Left lung (tissue), 10 donors: ENCODE measurements around the gene SLF1. TPM values are rescaled to one million over a fixed set of nuclear protein-coding genes. Genes with fewer than 3 reads are reported as not detected.

Experiments used
- ATAC-seq: fragments of 200-7000 bp; cut with Tn5 transposase; one replicate; pipeline ENCODE4 v1.9.1; 2020; ENCODE audit warnings: moderate library complexity
- DNase-seq, 4 donors: peaks; one replicate each; pipeline ENCODE4 v3.0.0-alpha.2; 2013 to 2020
- H3K27ac ChIP-seq, 2 donors: fragments of 200-600 bp; sonication (generic) in 1 of 2; one replicate each; pipeline versions ENCODE4 v1.5.0 to v1.8.0; 2020 to 2021
- H3K27me3 ChIP-seq, 2 donors: fragments of 200-600 bp; sonication (generic) in 1 of 2; one replicate each; pipeline versions ENCODE4 v1.5.0 to v1.8.0; 2020 to 2021
- H3K36me3 ChIP-seq, 2 donors: fragments of 200-600 bp; sonication (generic) in 1 of 2; one replicate each; pipeline versions ENCODE4 v1.5.0 to v1.8.0; 2020 to 2021
- H3K4me1 ChIP-seq, 2 donors: fragments of 200-600 bp; one replicate each; pipeline ENCODE4 v1.8.0; 2021
- H3K4me3 ChIP-seq, 2 donors: fragments of 200-600 bp; sonication (generic) in 1 of 2; one replicate each; pipeline versions ENCODE4 v1.5.0 to v1.8.0; 2020 to 2021; ENCODE audit warnings: mild to moderate bottlenecking in 1 of 2
- H3K9me3 ChIP-seq, 2 donors: fragments of 200-600 bp; sonication (generic) in 1 of 2; one replicate each; pipeline versions ENCODE4 v1.5.0 to v1.8.0; 2020 to 2021
- intact Hi-C, 2 donors: fragments of 100-400 bp; cut with DNase I; formaldehyde crosslinking; loops; one replicate each; pipeline versions ENCODE4 v1.11.2 to v1.14.2; 2022
- polyA plus RNA-seq, 6 donors: library from polyadenylated mRNA; unstranded; fragments of 120-200 nt; gene quantifications; one replicate each; pipeline ENCODE4 v1.2.1, GENCODE V29; 2013; ENCODE audit not compliant: insufficient read length in 6 of 6
- total RNA-seq, 2 donors: library from RNA; stranded (reverse); fragmentation: NEBNext Ultra II Directional; extraction: Animal tissue kit (Norgen Biotek cat#: 25700); gene quantifications; one replicate each; pipeline ENCODE4 v1.2.1, GENCODE V29; 2021
- TF ChIP-seq, protein P1 (sequence below), 2 donors: fragments of 200-600 bp; sonication (generic) in 1 of 2; IDR thresholded peaks; one replicate each; pipeline versions ENCODE4 v1.5.0 to v1.8.0; 2021; ENCODE audit warnings: antibody characterized with exemption in 2 of 2
- donor health status: DM: no; HTN: yes; CAD: no.
- donor health status: DM: no; HTN: no; CAD: no.

The SLF1 gene
- total and polyA plus RNA-seq, 8 donors = 5.7 to 22.0 (median 17.8) TPM

DNA sequence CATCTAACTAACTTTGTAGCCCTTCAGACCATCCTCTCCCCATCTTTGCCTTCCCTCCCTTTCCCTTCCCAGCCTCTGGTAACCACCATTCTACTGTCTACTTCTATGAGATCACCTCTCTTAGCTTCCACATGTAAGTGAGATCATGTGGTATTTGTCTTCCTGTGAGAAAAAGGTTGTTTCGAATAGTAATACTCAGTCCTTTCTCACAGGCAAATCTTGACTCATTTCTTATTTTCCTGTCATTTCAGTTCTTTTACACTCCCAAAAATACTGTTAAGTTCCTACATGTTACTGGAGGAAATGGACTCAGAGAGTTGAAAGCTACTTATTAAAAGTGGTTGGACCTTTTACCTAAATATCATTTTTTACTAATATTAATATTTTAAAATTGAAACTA is 82.1 kb downstream of the SLF1 start:
- Histone ChIP-seq H3K27ac (no peak overlapping the region), H3K27me3 (no peaks in the 10 kb centered on the region), H3K36me3 (no peaks in the 10 kb centered on the region), H3K4me3 (no peak overlapping the region), H3K9me3 (no peaks in the 10 kb centered on the region), H3K4me1 (no peaks in the 10 kb centered on the region)
- intact Hi-C loops = no loop called here
- TF ChIP-seq, protein P1, sequence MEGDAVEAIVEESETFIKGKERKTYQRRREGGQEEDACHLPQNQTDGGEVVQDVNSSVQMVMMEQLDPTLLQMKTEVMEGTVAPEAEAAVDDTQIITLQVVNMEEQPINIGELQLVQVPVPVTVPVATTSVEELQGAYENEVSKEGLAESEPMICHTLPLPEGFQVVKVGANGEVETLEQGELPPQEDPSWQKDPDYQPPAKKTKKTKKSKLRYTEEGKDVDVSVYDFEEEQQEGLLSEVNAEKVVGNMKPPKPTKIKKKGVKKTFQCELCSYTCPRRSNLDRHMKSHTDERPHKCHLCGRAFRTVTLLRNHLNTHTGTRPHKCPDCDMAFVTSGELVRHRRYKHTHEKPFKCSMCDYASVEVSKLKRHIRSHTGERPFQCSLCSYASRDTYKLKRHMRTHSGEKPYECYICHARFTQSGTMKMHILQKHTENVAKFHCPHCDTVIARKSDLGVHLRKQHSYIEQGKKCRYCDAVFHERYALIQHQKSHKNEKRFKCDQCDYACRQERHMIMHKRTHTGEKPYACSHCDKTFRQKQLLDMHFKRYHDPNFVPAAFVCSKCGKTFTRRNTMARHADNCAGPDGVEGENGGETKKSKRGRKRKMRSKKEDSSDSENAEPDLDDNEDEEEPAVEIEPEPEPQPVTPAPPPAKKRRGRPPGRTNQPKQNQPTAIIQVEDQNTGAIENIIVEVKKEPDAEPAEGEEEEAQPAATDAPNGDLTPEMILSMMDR (IDR thresholded peaks at IDR 0.05) = no peak
- no peak for ATAC-seq
- no peak for DNase-seq

DNA sequence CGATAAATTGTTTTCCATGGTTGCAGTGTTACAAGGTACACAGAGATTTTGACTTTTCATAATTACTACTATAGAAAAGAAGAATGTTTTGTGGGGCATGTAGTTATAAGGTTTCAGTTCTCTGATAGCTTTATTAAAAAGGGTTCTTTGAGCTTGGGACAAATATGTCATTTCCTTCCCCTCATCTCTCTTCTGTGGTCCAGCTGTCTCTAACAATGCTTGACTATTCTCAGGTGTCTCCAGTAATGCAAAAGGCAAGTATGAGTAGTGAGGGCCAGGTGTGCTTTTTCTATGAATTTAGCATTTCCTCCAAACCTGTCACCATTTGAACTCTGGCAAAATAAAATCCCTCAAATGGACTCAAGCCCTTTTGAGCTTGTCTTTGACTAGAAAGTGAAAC is 84.3 kb downstream of the SLF1 start:
- no peak overlapping the region for H3K4me3 ChIP-seq

DNA sequence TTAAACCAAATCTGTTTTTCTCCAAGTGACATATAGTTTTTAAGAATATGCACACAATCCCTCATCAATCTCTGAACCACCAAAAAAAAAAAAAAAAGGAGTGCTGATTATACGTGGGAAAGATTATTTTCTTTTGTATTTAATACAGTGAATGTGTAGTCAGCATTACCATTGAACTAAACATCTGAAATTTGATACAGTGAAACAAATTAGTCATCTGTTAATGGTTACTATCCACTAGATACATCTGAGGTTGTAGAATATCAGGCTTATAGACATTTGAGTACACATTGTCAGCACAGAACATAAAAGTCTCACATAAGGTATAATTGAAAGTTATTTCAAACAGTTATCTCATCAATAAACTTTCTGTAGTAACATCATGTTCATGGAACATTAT is 87.0 kb downstream of the SLF1 start:
- TF ChIP-seq, protein P1 (IDR thresholded peaks at IDR 0.05) = no peak
- ATAC-seq = no peak
- no peaks in the 10 kb centered on the region for H3K9me3 ChIP-seq
- H3K27ac ChIP-seq = no peak overlapping the region
- no peaks in the 10 kb centered on the region for H3K4me1 ChIP-seq
- no peaks in the 10 kb centered on the region for H3K27me3 ChIP-seq
- DNase-seq = no peak
- intact Hi-C loops = no loop called here
- H3K36me3 ChIP-seq = peaks cover 0 to 29% of the 10 kb centered on the region in 2 donors
- no peak overlapping the region for H3K4me3 ChIP-seq

More for the DNA sequence above, 84.3 kb downstream of the SLF1 start:
- peaks cover 0 to 5% of the 10 kb centered on the region in 2 donors for H3K36me3 ChIP-seq
- H3K9me3 ChIP-seq = no peaks in the 10 kb centered on the region
- TF ChIP-seq, protein P1 (IDR thresholded peaks at IDR 0.05) = no peak
- H3K27ac ChIP-seq = no peak overlapping the region
- no peaks in the 10 kb centered on the region for H3K4me1 ChIP-seq
- DNase-seq = no peak
- no peaks in the 10 kb centered on the region for H3K27me3 ChIP-seq
- intact Hi-C loops = no loop called here
- ATAC-seq = no peak

DNA sequence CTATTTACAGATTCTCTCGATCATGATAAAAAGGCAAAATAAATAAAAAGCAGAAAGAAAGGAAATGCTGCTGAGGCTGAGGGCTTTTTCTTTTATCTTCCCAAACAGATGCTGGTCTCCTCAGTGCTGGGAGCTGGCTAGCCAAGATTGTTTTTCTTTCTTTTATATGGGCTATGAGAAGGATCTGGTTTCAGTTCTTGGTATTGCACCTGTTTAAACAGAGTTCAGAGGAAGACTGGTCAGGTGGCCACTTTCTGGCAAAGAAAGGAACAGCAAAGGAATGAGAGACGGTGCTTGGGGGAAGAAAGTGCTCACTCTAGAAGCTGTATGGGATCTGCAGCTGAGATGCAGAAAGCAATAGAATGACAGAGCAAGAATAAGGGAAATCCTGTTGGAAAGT is 88.9 kb downstream of the SLF1 start:
- no peaks in the 10 kb centered on the region for H3K27me3 ChIP-seq
- H3K36me3 ChIP-seq = peaks cover 0 to 40% of the 10 kb centered on the region in 2 donors
- TF ChIP-seq, protein P1 (IDR thresholded peaks at IDR 0.05) = no peak
- H3K4me3 ChIP-seq = no peak overlapping the region
- no peaks in the 10 kb centered on the region for H3K4me1 ChIP-seq
- ATAC-seq = peak; percentile 85
- no peak overlapping the region for H3K27ac ChIP-seq
- DNase-seq = no peak
- intact Hi-C loops = no loop called here
- H3K9me3 ChIP-seq = no peaks in the 10 kb centered on the region

DNA sequence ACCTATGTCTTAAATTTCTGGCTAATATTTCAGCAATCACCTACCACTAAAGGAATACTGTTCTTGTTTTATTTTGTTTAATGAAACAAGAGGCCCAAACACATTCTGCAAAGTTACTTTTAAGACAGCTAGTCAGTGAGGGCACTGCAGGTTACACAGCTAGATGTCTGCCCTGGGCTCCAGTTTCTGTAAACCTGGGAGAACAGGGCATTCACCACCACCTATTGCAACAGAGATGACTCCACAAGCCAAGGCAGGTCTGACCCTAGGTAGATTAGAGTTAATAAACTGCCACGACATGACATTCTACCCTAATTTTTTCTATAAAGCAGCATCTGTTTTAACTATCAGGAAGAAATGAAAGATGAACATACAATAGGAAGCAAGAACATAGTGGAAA is 90.8 kb downstream of the SLF1 start:
- no peak for DNase-seq
- no peak for ATAC-seq
- intact Hi-C loops = no loop called here
- Histone ChIP-seq H3K4me3 (no peak overlapping the region), H3K9me3 (no peaks in the 10 kb centered on the region), H3K4me1 (no peaks in the 10 kb centered on the region), H3K27ac (no peak overlapping the region), H3K27me3 (no peaks in the 10 kb centered on the region), H3K36me3 (peaks cover 0 to 52% of the 10 kb centered on the region in 2 donors)
- TF ChIP-seq, protein P1 (IDR thresholded peaks at IDR 0.05) = no peak
